Osteoblast (primary cell): ENCODE results near the gene LILRB3. TPM values are rescaled to one million over a fixed set of nuclear protein-coding genes. Genes with fewer than 3 reads are reported as not detected.
"Not testable (repeated sequence)": the region's sequence is repeated elsewhere in the genome, so short reads cannot be mapped to it uniquely, and the experiment has no call there.

ENCODE experiments used
- DNase-seq: peaks from one replicate; pipeline ENCODE4 v3.0.0; 2011; ENCODE audit warnings: low spot score, mixed read lengths; ENCODE audit not compliant: insufficient read length; ENCODE audit errors: missing footprints
- H2AFZ ChIP-seq: 2 replicates; pipeline ENCODE4 v1.6.0; 2011; ENCODE audit warnings: mild to moderate bottlenecking, low read length
- H3K27ac ChIP-seq: 2 replicates; pipeline ENCODE4 v1.5.1; 2011; ENCODE audit warnings: mild to moderate bottlenecking, low read depth, low read length, moderate library complexity
- H3K27me3 ChIP-seq: 2 replicates; pipeline ENCODE4 v1.6.0; 2012; ENCODE audit warnings: mild to moderate bottlenecking, control low read depth, inconsistent platforms, low read length, moderate library complexity; ENCODE audit not compliant: insufficient read depth
- H3K36me3 ChIP-seq: 2 replicates; pipeline ENCODE4 v1.5.1; 2011; ENCODE audit warnings: mild to moderate bottlenecking, low read length, control low read depth, moderate library complexity; ENCODE audit not compliant: insufficient read depth
- H3K4me1 ChIP-seq: 2 replicates; pipeline ENCODE4 v1.5.1; 2011; ENCODE audit warnings: mild to moderate bottlenecking, low read length, control low read depth, moderate library complexity; ENCODE audit not compliant: insufficient read depth
- H3K4me2 ChIP-seq: 2 replicates; pipeline ENCODE4 v1.6.0; 2011; ENCODE audit warnings: mild to moderate bottlenecking, low read length; ENCODE audit not compliant: insufficient read depth
- H3K4me3 ChIP-seq: fragments of 200-600 bp; sonication (generic); 3 replicates; pipeline ENCODE4 v1.5.1; 2012; ENCODE audit warnings: mild to moderate bottlenecking, low read length, inconsistent platforms; ENCODE audit not compliant: insufficient read depth
- H3K79me2 ChIP-seq: 2 replicates; pipeline ENCODE4 v1.6.0; 2012; ENCODE audit warnings: mild to moderate bottlenecking, low read length, control low read depth, inconsistent platforms; ENCODE audit not compliant: insufficient read depth
- H3K9me3 ChIP-seq: 2 replicates; pipeline ENCODE4 v1.5.1; 2011; ENCODE audit warnings: low read depth, low read length, control low read depth
- H4K20me1 ChIP-seq: 2 replicates; pipeline ENCODE4 v1.6.0; 2012; ENCODE audit warnings: mild to moderate bottlenecking, low read length, control low read depth; ENCODE audit not compliant: insufficient read depth
- CTCF ChIP-seq: IDR thresholded peaks from 2 replicates; pipeline ENCODE4 v1.5.1; 2011; ENCODE audit warnings: mild to moderate bottlenecking, low read depth, low read length, moderate library complexity; ENCODE audit errors: extremely low read depth
- total RNA-seq: library from RNA; depleted of rRNA; stranded (reverse); fragments of >200 nt; gene quantifications from 2 replicates; pipeline ENCODE4 v1.2.3, GENCODE V29; 2012

LILRB3 gene
- total RNA-seq, 1 donor, result not detected

- no peaks in the 10 kb centered on the region for H3K27me3 ChIP-seq
- H4K20me1 ChIP-seq, result peaks cover 10% of the 10 kb centered on the region
- peak overlapping the region; percentile 91 for H3K4me2 ChIP-seq
- H2AFZ ChIP-seq, result no peak overlapping the region
- H3K4me3 ChIP-seq, result peak overlapping the region; percentile 86
- peaks cover 15% of the 10 kb centered on the region for H3K36me3 ChIP-seq
- H3K27ac ChIP-seq, result peak overlapping the region; percentile 94
- H3K9me3 ChIP-seq, result no peaks in the 10 kb centered on the region
- peaks cover 19% of the 10 kb centered on the region for H3K4me1 ChIP-seq
- H3K79me2 ChIP-seq, result peaks cover 44% of the 10 kb centered on the region
- TF ChIP-seq CTCF, result no peak
- peak; percentile 95 for DNase-seq
These were observed 34.5 kb downstream of the LILRB3 start for GRCh38 chr19:54188215-54188871.

GRCh38 chr19:54186934-54187381, 35.8 kb downstream of the LILRB3 start:
- peaks cover 18% of the 10 kb centered on the region for H3K36me3 ChIP-seq
- H3K27me3 ChIP-seq, result no peaks in the 10 kb centered on the region
- peak; percentile 13 for DNase-seq

DNA sequence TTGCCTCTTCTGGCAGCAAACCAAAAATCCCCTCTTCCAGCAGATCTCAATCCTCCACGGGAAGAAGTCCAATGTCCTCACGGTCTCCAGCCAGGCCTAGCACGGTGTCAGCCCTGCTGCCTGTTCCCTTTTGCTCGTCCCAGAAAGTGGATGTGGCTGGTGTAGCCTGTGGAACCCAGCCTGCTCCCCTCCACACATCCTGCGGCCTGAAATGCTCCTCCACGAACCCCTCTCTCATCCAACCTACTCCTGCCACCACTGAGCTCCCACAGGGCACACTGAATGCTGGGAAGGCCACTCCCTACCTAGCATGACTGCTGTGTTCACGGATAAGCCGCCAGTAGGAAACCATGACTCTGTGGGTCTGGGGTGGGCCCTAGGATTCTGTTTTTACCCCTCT, 36.5 kb downstream of the LILRB3 start:
- peaks cover 10% of the 10 kb centered on the region for H3K4me1 ChIP-seq
- peak; percentile 34 for DNase-seq
- no peaks in the 10 kb centered on the region for H3K27me3 ChIP-seq
- H3K27ac ChIP-seq, result no peak overlapping the region
- no peak overlapping the region for H3K4me3 ChIP-seq
- H4K20me1 ChIP-seq, result peaks cover 10% of the 10 kb centered on the region
- peaks cover 28% of the 10 kb centered on the region for H3K79me2 ChIP-seq
- TF ChIP-seq CTCF, result no peak
- H2AFZ ChIP-seq, result no peak overlapping the region
- H3K9me3 ChIP-seq, result no peaks in the 10 kb centered on the region
- peaks cover 18% of the 10 kb centered on the region for H3K36me3 ChIP-seq
- no peak overlapping the region for H3K4me2 ChIP-seq

More at GRCh38 chr19:54186934-54187381, 35.8 kb downstream of the LILRB3 start:
- Histone ChIP-seq H3K4me3 (no peak overlapping the region), H4K20me1 (peaks cover 10% of the 10 kb centered on the region), H2AFZ (no peak overlapping the region), H3K79me2 (peaks cover 30% of the 10 kb centered on the region), H3K4me2 (no peak overlapping the region), H3K4me1 (peaks cover 15% of the 10 kb centered on the region), H3K9me3 (no peaks in the 10 kb centered on the region), H3K27ac (no peak overlapping the region)
- no peak for TF ChIP-seq CTCF

- Histone ChIP-seq H2AFZ (no peak overlapping the region), H3K4me2 (no peak overlapping the region), H4K20me1 (peaks cover 25% of the 10 kb centered on the region), H3K27ac (no peak overlapping the region), H3K79me2 (peaks cover 20% of the 10 kb centered on the region), H3K36me3 (peaks cover 35% of the 10 kb centered on the region), H3K4me3 (no peak overlapping the region), H3K9me3 (no peaks in the 10 kb centered on the region), H3K4me1 (peaks cover 6% of the 10 kb centered on the region), H3K27me3 (no peaks in the 10 kb centered on the region)
- TF ChIP-seq CTCF, result no peak
- peak; percentile 59 for DNase-seq
These were observed 39.4 kb downstream of the LILRB3 start for GRCh38 chr19:54183431-54183830.

DNA sequence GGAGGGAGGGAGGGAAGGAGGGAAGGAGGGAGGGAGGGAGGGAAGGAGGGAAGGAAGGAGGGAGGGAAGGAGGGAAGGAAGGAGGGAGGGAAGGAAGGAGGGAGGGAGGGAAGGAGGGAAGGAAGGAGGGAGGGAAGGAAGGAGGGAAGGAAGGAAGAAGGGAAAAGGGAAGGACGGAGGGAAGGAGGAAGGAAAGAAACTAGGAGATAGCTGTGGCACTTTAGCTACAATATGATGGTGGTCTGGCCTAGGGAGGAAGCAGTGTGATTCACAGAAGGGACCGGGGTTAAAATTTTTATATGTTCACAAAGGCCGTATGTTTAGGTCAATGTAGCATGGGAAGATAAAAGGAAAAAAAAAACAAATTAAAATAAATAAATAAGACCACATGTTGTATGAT, 40.9 kb downstream of the LILRB3 start:
- not testable (repeated sequence) for H3K27ac ChIP-seq, H3K79me2 ChIP-seq, H3K4me1 ChIP-seq, DNase-seq, H3K4me3 ChIP-seq, H2AFZ ChIP-seq, H3K9me3 ChIP-seq, H3K27me3 ChIP-seq, H3K4me2 ChIP-seq
- H3K36me3 ChIP-seq, result peaks cover 37% of the 10 kb centered on the region
- peaks cover 18% of the 10 kb centered on the region for H4K20me1 ChIP-seq
